NK-92 treated with Interleukin-12 subunit alpha and Interleukin-12 subunit beta, amount 100 ng/mL, for 24 hours (cell line): ENCODE data around the gene DEFB108B.
"Not testable (repeated sequence)": the region's sequence is repeated elsewhere in the genome, so short reads cannot be mapped to it uniquely, and the experiment has no call there.

ENCODE experiments used
- DNase-seq: peaks from one replicate; lab custom pipeline; 2025; lab: John Stamatoyannopoulos, UW

The DEFB108B gene, protein sequence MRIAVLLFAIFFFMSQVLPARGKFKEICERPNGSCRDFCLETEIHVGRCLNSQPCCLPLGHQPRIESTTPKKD

GRCh38 chr11:71832811-71833210 lies at the start of gene DEFB108B:
TSS of gene DEFB108B (plus strand) at chr11:71833200. CDS start at chr11:71833200, 0 bp downstream.
- DNase-seq = not testable (repeated sequence)

DNA sequence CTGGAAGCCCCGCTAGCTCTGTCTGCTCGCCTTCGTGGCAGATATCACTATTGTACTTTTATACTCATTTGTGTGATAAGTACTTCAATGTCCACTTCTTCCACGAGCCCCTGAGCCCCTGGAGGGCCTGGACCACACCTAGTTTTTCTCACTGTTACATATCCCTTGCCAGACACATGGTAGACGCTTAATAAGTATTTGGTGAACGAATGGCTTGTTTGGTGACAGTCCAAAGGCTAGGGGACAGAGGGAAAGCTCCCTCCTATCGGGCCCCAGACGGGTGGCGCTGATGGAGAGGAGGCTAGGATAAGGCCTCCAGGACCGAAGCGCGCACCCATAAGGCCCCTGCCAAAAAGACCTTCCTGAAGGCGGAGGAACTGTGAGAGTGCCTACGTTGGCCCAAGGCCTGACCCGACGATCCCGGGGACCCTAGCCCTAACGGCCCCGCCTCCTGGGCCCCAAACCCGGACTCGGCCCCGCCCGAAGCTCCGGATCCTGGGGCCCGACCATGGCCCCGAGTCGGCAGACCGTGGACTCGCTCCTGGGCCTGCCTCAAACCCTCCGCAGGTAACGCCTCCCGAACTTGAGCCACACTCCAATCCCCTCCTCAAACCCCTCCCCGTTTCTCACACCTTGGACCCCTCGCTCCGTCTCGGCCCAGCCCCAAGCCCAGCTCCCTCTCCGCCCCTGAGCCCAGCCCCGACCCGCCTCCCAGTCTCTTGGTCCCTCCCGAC lies 46.7 kb upstream of the DEFB108B start:
- DNase-seq = not testable (repeated sequence)

- peak; percentile 97 for DNase-seq
Observed at GRCh38 chr11:71786848-71787097, 46.2 kb upstream of the DEFB108B start.

DNA sequence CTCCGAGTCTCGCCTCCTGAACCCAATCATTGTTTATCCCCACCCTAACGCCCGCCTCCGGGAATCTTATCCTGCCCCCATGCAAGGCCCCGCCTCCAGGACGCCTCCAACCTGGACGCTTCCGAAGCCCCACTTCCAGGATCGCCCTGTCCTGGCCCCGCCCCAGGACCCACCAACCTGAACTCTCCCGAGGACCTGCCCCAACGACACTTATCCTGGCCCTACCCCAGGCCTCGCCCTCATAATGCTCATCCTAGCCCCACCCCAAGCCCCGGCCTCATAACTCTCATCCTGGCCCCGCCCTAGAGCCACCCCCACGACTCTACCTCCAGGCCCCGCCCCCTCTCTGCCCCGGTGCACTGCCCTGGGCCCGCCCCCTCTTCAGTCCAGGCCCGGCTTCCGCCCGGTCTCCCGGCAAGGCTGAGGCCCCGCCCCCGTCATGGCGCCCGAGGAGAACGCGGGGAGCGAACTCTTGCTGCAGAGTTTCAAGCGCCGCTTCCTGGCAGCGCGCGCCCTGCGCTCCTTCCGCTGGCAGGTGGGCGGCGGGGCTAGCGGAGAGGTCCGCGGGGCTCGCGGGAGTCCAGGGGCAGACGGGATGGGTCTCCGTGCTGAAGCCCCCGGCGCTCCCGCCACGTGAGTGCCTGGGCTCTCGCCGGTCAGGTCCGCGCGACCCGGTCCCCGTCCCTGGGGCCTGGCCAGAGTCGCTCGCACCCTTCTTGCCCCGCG lies 45.7 kb upstream of the DEFB108B start:
- peak; percentile 96 for DNase-seq

DNA sequence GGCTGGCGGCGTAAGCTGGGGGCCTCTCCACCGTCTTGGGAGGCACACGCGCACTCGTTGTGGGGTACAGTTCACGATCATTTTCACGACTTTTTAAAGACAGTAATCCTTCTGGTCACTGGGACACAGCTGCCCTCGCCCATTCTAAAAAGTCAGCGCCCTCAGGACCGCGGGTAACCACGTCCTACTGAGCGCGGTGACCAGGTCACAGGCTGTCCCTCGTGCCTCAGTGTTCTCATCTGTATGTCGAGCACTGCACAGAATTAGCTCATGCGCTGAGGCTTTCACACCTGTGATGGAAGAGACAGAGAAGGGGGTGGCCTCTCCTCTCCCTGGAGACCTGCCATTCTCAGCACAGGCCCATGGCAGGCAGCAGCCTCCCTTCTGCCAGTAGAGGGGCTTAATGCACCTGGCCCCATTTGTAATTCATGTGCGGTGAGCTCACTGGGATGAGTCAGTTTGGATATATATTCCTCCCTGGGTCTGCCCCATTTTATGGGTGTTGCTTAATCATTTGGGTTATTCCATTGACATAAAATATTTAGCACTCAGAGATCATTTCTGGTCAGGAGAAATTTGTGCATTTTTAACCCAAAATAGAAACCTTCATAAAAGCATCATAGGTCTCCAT lies 45.1 kb upstream of the DEFB108B start:
- peak; percentile 29 for DNase-seq

- DNase-seq = not testable (repeated sequence)
Observed at GRCh38 chr11:71789444-71790196, 43.4 kb upstream of the DEFB108B start.

GRCh38 chr11:71791111-71791510 lies 41.9 kb upstream of the DEFB108B start:
- not testable (repeated sequence) for DNase-seq

DNA sequence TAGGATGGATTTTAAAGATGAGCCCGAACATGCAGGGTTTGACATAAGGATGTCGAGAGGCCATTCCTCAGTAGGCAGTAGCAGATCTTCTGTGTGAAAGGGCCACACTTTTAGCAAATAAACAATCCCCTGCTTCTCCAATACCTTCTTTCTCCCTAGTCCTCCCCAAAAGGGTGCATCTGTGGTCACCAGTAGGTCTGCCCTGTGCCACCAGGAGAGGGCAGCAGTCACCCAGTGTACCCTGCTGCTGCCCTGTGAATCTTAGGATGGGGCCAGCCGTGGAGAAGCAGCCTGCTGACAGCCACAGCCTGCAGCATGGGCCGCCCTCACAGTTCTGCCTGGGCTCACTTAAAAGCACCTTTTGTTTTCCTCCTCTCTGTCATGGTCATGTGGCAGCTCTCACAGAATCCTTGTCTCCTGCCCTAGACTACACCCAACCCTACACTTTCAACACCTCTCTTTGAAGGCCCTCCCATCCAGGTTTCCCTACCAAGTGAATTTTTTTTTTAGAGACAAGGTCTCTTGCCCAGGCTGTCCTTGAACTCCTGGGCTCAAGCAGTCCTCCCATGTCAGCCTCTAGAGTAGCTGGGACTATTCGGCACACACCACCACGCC lies 40.3 kb upstream of the DEFB108B start:
- peak; percentile 6 for DNase-seq

- not testable (repeated sequence) for DNase-seq
Observed at GRCh38 chr11:71794386-71795040, 38.5 kb upstream of the DEFB108B start.

DNA sequence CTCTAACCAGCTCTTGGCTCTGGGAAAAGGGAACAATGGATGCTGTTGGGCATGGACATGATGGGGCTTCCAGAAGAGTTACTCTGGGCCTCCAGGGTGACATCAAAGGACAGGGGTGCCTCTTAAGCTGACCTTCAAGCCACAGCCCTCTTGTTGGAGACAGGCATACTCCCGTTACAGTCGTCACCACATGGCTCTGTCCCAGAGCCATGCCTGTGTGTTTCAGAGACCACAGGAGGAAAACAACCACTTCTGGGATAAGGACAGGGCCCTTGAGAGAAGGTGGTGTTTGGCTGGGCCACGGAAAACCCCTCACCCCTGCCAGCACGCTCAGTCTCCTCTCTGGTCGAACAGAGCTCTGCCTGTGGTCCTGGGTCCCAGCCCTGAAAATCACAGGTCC lies 37.8 kb upstream of the DEFB108B start:
- not testable (repeated sequence) for DNase-seq

- not testable (repeated sequence) for DNase-seq
Observed at GRCh38 chr11:71796016-71796415, 37.0 kb upstream of the DEFB108B start.

DNA sequence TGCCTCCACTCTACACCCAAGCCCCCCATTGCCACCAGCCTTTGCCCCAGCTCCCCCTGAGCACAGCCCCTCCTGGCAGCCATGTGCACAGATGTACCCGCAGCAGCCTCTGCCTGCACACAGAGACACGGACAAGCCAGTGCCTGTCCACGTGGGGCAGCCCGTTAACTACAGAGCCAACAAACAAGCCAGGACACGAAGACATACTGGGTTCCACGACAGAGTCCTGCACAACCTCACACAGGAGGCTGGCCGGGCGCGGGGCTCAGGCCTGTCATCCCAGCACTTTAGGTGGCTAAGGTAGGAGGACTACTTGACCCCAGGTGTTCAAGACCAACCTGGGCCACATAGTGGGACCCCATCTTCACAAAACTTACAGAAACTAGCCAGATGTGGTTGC lies 36.2 kb upstream of the DEFB108B start:
- not testable (repeated sequence) for DNase-seq

GRCh38 chr11:71799556-71800128 lies 33.4 kb upstream of the DEFB108B start:
- not testable (repeated sequence) for DNase-seq

- DNase-seq = peak; percentile 46
Observed at GRCh38 chr11:71800335-71800953, 32.6 kb upstream of the DEFB108B start.

DNA sequence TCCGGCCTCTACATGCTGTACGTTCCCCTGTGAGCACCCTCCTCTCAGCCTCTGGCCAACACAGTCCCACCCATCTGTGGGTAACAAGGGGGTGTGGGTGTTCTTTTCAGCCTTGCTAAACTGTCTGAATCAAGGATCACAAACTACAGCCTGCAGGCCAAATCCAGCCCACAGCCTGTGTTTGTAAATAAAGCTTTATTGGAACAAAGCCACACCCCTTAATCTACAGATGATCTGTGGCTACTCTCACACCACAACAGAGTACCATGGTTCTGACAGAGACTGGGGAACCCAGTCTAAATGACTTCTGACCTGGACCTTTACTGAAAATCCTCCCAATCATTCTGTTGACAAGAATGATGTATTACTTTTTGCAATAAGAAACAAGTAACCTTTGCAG lies 32.0 kb upstream of the DEFB108B start:
- not testable (repeated sequence) for DNase-seq

GRCh38 chr11:71802874-71803273 lies 30.1 kb upstream of the DEFB108B start:
- DNase-seq = not testable (repeated sequence)

- DNase-seq = not testable (repeated sequence)
Observed at GRCh38 chr11:71804158-71804947, 28.6 kb upstream of the DEFB108B start.

- DNase-seq = not testable (repeated sequence)
Observed at GRCh38 chr11:71812529-71812928, 20.5 kb upstream of the DEFB108B start.
